H1 (cell line): ENCODE data around the gene ESPNL. TPM values are rescaled to one million over a fixed set of nuclear protein-coding genes. Genes with fewer than 3 reads are reported as not detected.

ENCODE experiments used
- SAP30 ChIP-seq: fragments of 300-600 bp; sonication (generic); IDR thresholded peaks from 2 replicates; pipeline ENCODE4 v1.7.1; 2012; ENCODE audit warnings: low read length, moderate library complexity, mild to moderate bottlenecking, inconsistent platforms; ENCODE audit not compliant: insufficient read depth, insufficient replicate concordance
- polyA plus RNA-seq, 7 experiments: library from polyadenylated mRNA; depleted of rRNA in 3 of 7; stranded (reverse) in 5 of 7; unstranded in 2 of 7; fragments of >200 nt in 5 of 7; fragments of 200-250 nt in 2 of 7; gene quantifications; 1 replicate in 5 of 7; 2 replicates in 1 of 7; 4 replicates in 1 of 7; pipeline versions ENCODE4 v1.2.1 to v1.2.3, GENCODE V29; 2011 to 2013; ENCODE audit warnings: missing spikeins in 2 of 7, mixed read lengths in 2 of 7
- total RNA-seq: library from RNA; stranded (reverse); fragmentation: NEBNext Ultra II Directional; extraction: Animal tissue kit (Norgen Biotek cat#: 25700); gene quantifications from 2 replicates; pipeline ENCODE4 v1.2.1, GENCODE V29; 2021

ESPNL gene
- total and polyA plus RNA-seq, 2 of the 8 experiments (the other 6 are each of a cell fraction or from before 2014, with no cell fraction given), result 0.68 to 1.3 TPM

DNA sequence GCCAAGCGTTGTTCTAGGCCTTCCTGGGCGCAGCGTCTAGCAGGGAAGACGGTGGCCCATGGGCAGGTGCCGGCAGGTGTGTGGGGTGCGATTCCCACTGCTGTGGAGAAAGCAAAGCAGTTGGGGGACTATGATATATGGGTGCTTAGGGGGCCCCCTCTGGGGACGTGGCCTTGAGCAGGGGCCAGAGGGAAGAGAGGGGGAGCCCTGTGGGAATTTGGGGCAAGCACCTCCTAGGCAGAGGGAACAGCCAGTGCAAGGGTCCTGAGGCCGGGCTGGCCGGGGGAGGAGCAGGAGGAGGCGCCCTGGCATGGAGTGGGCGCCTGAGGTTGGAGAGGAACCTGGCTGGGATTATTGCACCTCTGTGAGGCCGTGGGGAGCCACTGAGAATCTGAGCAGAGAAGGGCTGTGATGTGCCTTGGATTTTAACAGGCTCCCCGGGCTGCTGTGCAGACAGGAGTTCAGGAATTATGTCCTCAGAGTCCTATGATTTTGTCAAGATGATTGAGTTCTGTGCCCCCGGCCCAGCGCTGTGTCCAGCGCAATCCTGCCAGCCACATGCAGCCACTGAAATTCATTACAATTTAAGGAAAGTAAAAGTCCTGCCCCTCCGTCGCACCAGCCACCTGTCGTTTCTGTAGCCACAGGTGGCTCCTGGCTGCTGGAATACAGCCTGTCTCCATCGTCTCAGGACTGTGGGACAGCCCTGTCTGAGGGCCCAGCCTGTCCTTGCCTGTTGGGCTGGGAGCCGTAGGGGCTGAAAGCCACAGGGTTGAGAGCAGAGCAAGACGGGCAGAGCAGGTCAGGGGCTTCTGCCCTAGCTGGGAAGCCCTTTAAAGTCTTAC, 29.2 kb downstream of the ESPNL start (continued):
- no peak for TF ChIP-seq SAP30
